ENCODE measurements around the gene SLC38A3.
"Not testable (repeated sequence)": the region's sequence is repeated elsewhere in the genome, so short reads cannot be mapped to it uniquely, and the experiment has no call there.

SLC38A3 gene

GRCh38 chr3:50256978-50257890, 52.2 kb downstream of the SLC38A3 start:
- no peak for DNase-seq

- DNase-seq: no peak
These were observed 53.1 kb downstream of the SLC38A3 start for GRCh38 chr3:50258029-50258680.

GRCh38 chr3:50258979-50259378, 53.9 kb downstream of the SLC38A3 start:
- DNase-seq: no peak

GRCh38 chr3:50259432-50260026, 54.5 kb downstream of the SLC38A3 start:
- no peak for DNase-seq

- DNase-seq: peak; percentile 79
These were observed 55.2 kb downstream of the SLC38A3 start for GRCh38 chr3:50260027-50260941.

GRCh38 chr3:50260942-50261441, 55.9 kb downstream of the SLC38A3 start:
- no peak for DNase-seq

GRCh38 chr3:50261505-50261904, 56.4 kb downstream of the SLC38A3 start:
- DNase-seq: no peak

GRCh38 chr3:50262200-50262599, 57.1 kb downstream of the SLC38A3 start:
- not testable (repeated sequence) for DNase-seq

GRCh38 chr3:50262778-50263177, 57.7 kb downstream of the SLC38A3 start:
- no peak for DNase-seq

- no peak for DNase-seq
These were observed 58.7 kb downstream of the SLC38A3 start for GRCh38 chr3:50263478-50264382.

- no peak for DNase-seq
These were observed 59.4 kb downstream of the SLC38A3 start for GRCh38 chr3:50264383-50264963.

GRCh38 chr3:50264964-50265485, 60.0 kb downstream of the SLC38A3 start:
- DNase-seq: no peak

- DNase-seq: no peak
These were observed 60.5 kb downstream of the SLC38A3 start for GRCh38 chr3:50265571-50265970.

- no peak for DNase-seq
These were observed 60.9 kb downstream of the SLC38A3 start for GRCh38 chr3:50266017-50266416.

GRCh38 chr3:50266836-50267235, 61.8 kb downstream of the SLC38A3 start:
- DNase-seq: no peak

GRCh38 chr3:50267280-50267913, 62.3 kb downstream of the SLC38A3 start:
- no peak for DNase-seq

- no peak for DNase-seq
These were observed 63.2 kb downstream of the SLC38A3 start for GRCh38 chr3:50268276-50268675.

GRCh38 chr3:50268703-50269451, 63.8 kb downstream of the SLC38A3 start, which contains the start of gene SEMA3B:
SEMA3B (plus strand) TSS chr3:50269147; CDS start chr3:50269241, 94 bp downstream.
- DNase-seq: no peak

GRCh38 chr3:50269460-50269859, 64.4 kb downstream of the SLC38A3 start:
- no peak for DNase-seq
